Neural cell (in vitro differentiated cells): ENCODE results near the gene NSF. TPM values are rescaled to one million over a fixed set of nuclear protein-coding genes. Genes with fewer than 3 reads are reported as not detected.

Experiments
- H2AFZ ChIP-seq: fragments of 200-600, 300-800 bp; sonication (generic), shearing (Covaris generic); 2 replicates; pipeline ENCODE4 v1.6.0; 2014; ENCODE audit warnings: low read depth, mild to moderate bottlenecking, antibody characterized with exemption, low read length, moderate library complexity
- H3F3A ChIP-seq: fragments of 200-600 bp; shearing (Covaris generic); 2 replicates; pipeline ENCODE4 v1.6.1; 2016; ENCODE audit warnings: mild to moderate bottlenecking, moderate library complexity, mixed read lengths, antibody characterized with exemption, low read length; ENCODE audit not compliant: insufficient read depth, poor library complexity, severe bottlenecking
- H3K27ac ChIP-seq: fragments of 200-600, 300-800 bp; sonication (generic), shearing (Covaris generic); 2 replicates; pipeline ENCODE4 v1.5.1; 2014; ENCODE audit warnings: mild to moderate bottlenecking, low read length, moderate library complexity
- H3K27me3 ChIP-seq: fragments of 300-800, 200-600 bp; sonication (generic), shearing (Covaris generic); 2 replicates; pipeline ENCODE4 v1.6.0; 2014; ENCODE audit warnings: mild to moderate bottlenecking, low read depth, low read length, moderate library complexity; ENCODE audit not compliant: insufficient read depth
- H3K36me3 ChIP-seq: fragments of 300-800, 200-600 bp; sonication (generic), shearing (Covaris generic); 2 replicates; pipeline ENCODE4 v1.5.1; 2014; ENCODE audit warnings: mild to moderate bottlenecking, antibody characterized with exemption, low read length, moderate library complexity; ENCODE audit not compliant: insufficient read depth
- H3K4me2 ChIP-seq: fragments of 300-800, 200-600 bp; sonication (generic), shearing (Covaris generic); 2 replicates; pipeline ENCODE4 v1.6.0; 2014; ENCODE audit warnings: mild to moderate bottlenecking, low read length
- H3K4me3 ChIP-seq: fragments of 300-800, 200-600 bp; sonication (generic), shearing (Covaris generic); 2 replicates; pipeline ENCODE4 v1.5.1; 2014; ENCODE audit warnings: mild to moderate bottlenecking, low read length, moderate library complexity
- H3K79me2 ChIP-seq: fragments of 200-600 bp; shearing (Covaris generic); replicated peaks from 2 replicates; pipeline ENCODE4 v1.6.0; 2014; ENCODE audit warnings: mild to moderate bottlenecking, low read length, moderate library complexity; ENCODE audit not compliant: insufficient read depth
- H3K9ac ChIP-seq: fragments of 300-800, 200-600 bp; sonication (generic), shearing (Covaris generic); 2 replicates; pipeline ENCODE4 v1.6.1; 2016; ENCODE audit warnings: mild to moderate bottlenecking, low read length, mixed read lengths
- H3K9me2 ChIP-seq: fragments of 200-600 bp; shearing (Covaris generic); 2 replicates; pipeline ENCODE4 v1.6.1; 2016; ENCODE audit warnings: mild to moderate bottlenecking, low read length, mixed read lengths; ENCODE audit not compliant: insufficient read depth
- H3K9me3 ChIP-seq: fragments of 200-600, 300-800 bp; sonication (generic), shearing (Covaris generic); 2 replicates; pipeline ENCODE4 v1.6.1; 2016; ENCODE audit warnings: mild to moderate bottlenecking, mixed run types, low read length, moderate library complexity, mixed read lengths
- H4K20me1 ChIP-seq: fragments of 200-600 bp; shearing (Covaris generic); 2 replicates; pipeline ENCODE4 v1.6.1; 2016; ENCODE audit warnings: mild to moderate bottlenecking, mixed run types; ENCODE audit not compliant: insufficient read depth
- CTCF ChIP-seq: fragments of 450-650 bp; IDR thresholded peaks from 2 replicates; pipeline ENCODE4 v1.5.1; 2014; ENCODE audit warnings: antibody characterized with exemption, mild to moderate bottlenecking, moderate library complexity; ENCODE audit not compliant: poor library complexity, severe bottlenecking
- EP300 ChIP-seq: fragments of 450-650 bp; conservative IDR thresholded peaks from 2 replicates; pipeline ENCODE4 v1.6.1; 2014; ENCODE audit warnings: antibody characterized with exemption, mild to moderate bottlenecking, moderate library complexity; ENCODE audit not compliant: poor library complexity, severe bottlenecking
- EZH2 ChIP-seq: fragments of 200-600, 300-800 bp; shearing (Covaris generic), sonication (generic); IDR thresholded peaks from 2 replicates; pipeline ENCODE4 v1.6.1; 2014; ENCODE audit warnings: antibody characterized with exemption, low read length, borderline replicate concordance, mild to moderate bottlenecking; ENCODE audit not compliant: insufficient read depth, poor library complexity, severe bottlenecking
- MXI1 ChIP-seq: fragments of 450-650 bp; conservative IDR thresholded peaks from 2 replicates; pipeline ENCODE4 v1.6.1; 2014; ENCODE audit warnings: antibody characterized with exemption, mild to moderate bottlenecking; ENCODE audit not compliant: poor library complexity, severe bottlenecking
- POLR2AphosphoS5 ChIP-seq: IDR thresholded peaks from 2 replicates; pipeline ENCODE4 v1.6.1; 2012
- RAD21 ChIP-seq: fragments of 450-650 bp; conservative IDR thresholded peaks from 2 replicates; pipeline ENCODE4 v1.6.1; 2014; ENCODE audit warnings: antibody characterized with exemption, mild to moderate bottlenecking, moderate library complexity
- SMC3 ChIP-seq: fragments of 450-650 bp; conservative IDR thresholded peaks from 2 replicates; pipeline ENCODE4 v1.6.1; 2014; ENCODE audit warnings: antibody characterized with exemption, mild to moderate bottlenecking, moderate library complexity; ENCODE audit not compliant: poor library complexity
- TAF1 ChIP-seq: IDR thresholded peaks from 2 replicates; pipeline ENCODE4 v1.6.1; 2012; ENCODE audit warnings: low read depth
- polyA plus RNA-seq: library from polyadenylated mRNA; depleted of rRNA; stranded (reverse); fragments of >200 nt; gene quantifications from 2 replicates; pipeline ENCODE4 v1.2.3, GENCODE V29; 2014
- TF ChIP-seq, protein P1 (sequence below): IDR thresholded peaks from 2 replicates; pipeline ENCODE4 v1.6.1; 2012; ENCODE audit warnings: borderline replicate concordance

Gene NSF
- polyA plus RNA-seq, 1 donor from 2014 or later = 98.6 TPM

- no peaks in the 10 kb centered on the region for H3K36me3 ChIP-seq
These were observed 137.3 kb downstream of the NSF start for GRCh38 chr17:46727572-46728348.

GRCh38 chr17:46730026-46730425 is 139.6 kb downstream of the NSF start:
- Histone ChIP-seq H2AFZ (no peak overlapping the region), H3K36me3 (no peaks in the 10 kb centered on the region), H3K27ac (no peak overlapping the region), H3K9me2 (no peaks in the 10 kb centered on the region), H4K20me1 (no peaks in the 10 kb centered on the region), H3K27me3 (no peaks in the 10 kb centered on the region), H3K4me2 (no peak overlapping the region), H3K4me3 (no peak overlapping the region), H3K9me3 (no peaks in the 10 kb centered on the region), H3F3A (no peaks in the 10 kb centered on the region), H3K9ac (no peak overlapping the region), H3K79me2 (no peaks in the 10 kb centered on the region)
- TF ChIP-seq POLR2AphosphoS5 (no peak), CTCF (no peak), EP300 (no peak), EZH2 (no peak), SMC3 (no peak), MXI1 (no peak)
- TF ChIP-seq, protein P1, sequence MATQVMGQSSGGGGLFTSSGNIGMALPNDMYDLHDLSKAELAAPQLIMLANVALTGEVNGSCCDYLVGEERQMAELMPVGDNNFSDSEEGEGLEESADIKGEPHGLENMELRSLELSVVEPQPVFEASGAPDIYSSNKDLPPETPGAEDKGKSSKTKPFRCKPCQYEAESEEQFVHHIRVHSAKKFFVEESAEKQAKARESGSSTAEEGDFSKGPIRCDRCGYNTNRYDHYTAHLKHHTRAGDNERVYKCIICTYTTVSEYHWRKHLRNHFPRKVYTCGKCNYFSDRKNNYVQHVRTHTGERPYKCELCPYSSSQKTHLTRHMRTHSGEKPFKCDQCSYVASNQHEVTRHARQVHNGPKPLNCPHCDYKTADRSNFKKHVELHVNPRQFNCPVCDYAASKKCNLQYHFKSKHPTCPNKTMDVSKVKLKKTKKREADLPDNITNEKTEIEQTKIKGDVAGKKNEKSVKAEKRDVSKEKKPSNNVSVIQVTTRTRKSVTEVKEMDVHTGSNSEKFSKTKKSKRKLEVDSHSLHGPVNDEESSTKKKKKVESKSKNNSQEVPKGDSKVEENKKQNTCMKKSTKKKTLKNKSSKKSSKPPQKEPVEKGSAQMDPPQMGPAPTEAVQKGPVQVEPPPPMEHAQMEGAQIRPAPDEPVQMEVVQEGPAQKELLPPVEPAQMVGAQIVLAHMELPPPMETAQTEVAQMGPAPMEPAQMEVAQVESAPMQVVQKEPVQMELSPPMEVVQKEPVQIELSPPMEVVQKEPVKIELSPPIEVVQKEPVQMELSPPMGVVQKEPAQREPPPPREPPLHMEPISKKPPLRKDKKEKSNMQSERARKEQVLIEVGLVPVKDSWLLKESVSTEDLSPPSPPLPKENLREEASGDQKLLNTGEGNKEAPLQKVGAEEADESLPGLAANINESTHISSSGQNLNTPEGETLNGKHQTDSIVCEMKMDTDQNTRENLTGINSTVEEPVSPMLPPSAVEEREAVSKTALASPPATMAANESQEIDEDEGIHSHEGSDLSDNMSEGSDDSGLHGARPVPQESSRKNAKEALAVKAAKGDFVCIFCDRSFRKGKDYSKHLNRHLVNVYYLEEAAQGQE = no peak

More at GRCh38 chr17:46727572-46728348, 137.3 kb downstream of the NSF start:
- no peak overlapping the region for H3K4me3 ChIP-seq
- TF ChIP-seq EP300 (no peak), TAF1 (no peak), MXI1 (no peak), SMC3 (no peak), CTCF (no peak), EZH2 (no peak), POLR2AphosphoS5 (no peak), RAD21 (no peak)
- TF ChIP-seq, protein P1 = no peak
- no peaks in the 10 kb centered on the region for H3F3A ChIP-seq
- no peak overlapping the region for H3K27ac ChIP-seq
- H3K9ac ChIP-seq = no peak overlapping the region
- H3K4me2 ChIP-seq = no peak overlapping the region
- no peak overlapping the region for H2AFZ ChIP-seq
- H3K9me3 ChIP-seq = no peaks in the 10 kb centered on the region
- no peaks in the 10 kb centered on the region for H4K20me1 ChIP-seq
- H3K79me2 ChIP-seq = no peaks in the 10 kb centered on the region
- H3K27me3 ChIP-seq = no peaks in the 10 kb centered on the region
- H3K9me2 ChIP-seq = no peaks in the 10 kb centered on the region
